HepG2 (cell line): Measurements from ENCODE around the gene THAP6. TPM values are rescaled to one million over a fixed set of nuclear protein-coding genes. Genes with fewer than 3 reads are reported as not detected.
A peak's percentile ranks its signal among the peaks of the same experiment; 100 is the strongest.

ENCODE experiments used
- ATAC-seq: fragments of 200-7000 bp; cut with Tn5 transposase; 3 replicates; pipeline ENCODE4 v1.9.1; 2020; ENCODE audit warnings: mild to moderate bottlenecking, moderate library complexity
- BruUV-seq: library from RNA; stranded (reverse); fragments of 400-500 nt; replicated peaks from 2 replicates; lab custom pipeline; 2021; lab: Mats Ljungman, UMichigan
- CTCF ChIA-PET: fragments of 300-600 bp; formaldehyde crosslinking; extraction: SDS; loops from one replicate; lab custom pipeline; 2021; ENCODE audit warnings: low total read pairs, inconsistent platforms, low intra/inter-chr PET ratio; lab: Yijun Ruan, JAX
- POLR2A ChIA-PET: fragments of 350-600 bp; sonication (Branson Sonifier 250); formaldehyde crosslinking; loops from one replicate; lab custom pipeline; 2020; ENCODE audit warnings: antibody characterized with exemption, inconsistent platforms; lab: Yijun Ruan, JAX
- DNase-seq: peaks from one replicate; pipeline ENCODE4 v3.0.0-alpha.2; 2015; ENCODE audit warnings: low spot score
- FAIRE-seq: peaks from 3 replicates; lab custom pipeline; 2011; peaks lifted over from hg19 to GRCh38; lab: Jason Lieb, UNC
- H2AFZ ChIP-seq: one replicate; pipeline ENCODE4 v1.6.1; 2011; ENCODE audit warnings: low read length, inconsistent platforms
- H3K27ac ChIP-seq: fragments of 300-600 bp; 3 replicates; pipeline ENCODE4 v1.8.0; 2011; ENCODE audit warnings: mixed run types, mild to moderate bottlenecking, mixed read lengths, low read length, inconsistent platforms; ENCODE audit not compliant: insufficient read depth; ENCODE audit errors: extremely low read length
- H3K27me3 ChIP-seq, 2 experiments: fragments of 200-600 bp in 1 of 2; 2 replicates in 1 of 2; 3 replicates in 1 of 2; pipeline versions ENCODE4 v1.6.0 to v1.8.0; 2011; ENCODE audit warnings: low read length in 2 of 2, mild to moderate bottlenecking in 2 of 2, moderate library complexity in 2 of 2, inconsistent platforms in 1 of 2; ENCODE audit not compliant: insufficient read depth in 2 of 2, control insufficient read depth in 1 of 2
- H3K36me3 ChIP-seq, 2 experiments: fragments of 200-600 bp in 1 of 2; replicated peaks in 1 of 2; 2 replicates in 1 of 2; 3 replicates in 1 of 2; pipeline versions ENCODE4 v1.5.1 to v1.8.0; 2011; ENCODE audit warnings: low read length in 2 of 2, inconsistent platforms in 1 of 2; ENCODE audit not compliant: insufficient read depth in 2 of 2, control insufficient read depth in 1 of 2
- H3K4me1 ChIP-seq: 2 replicates; pipeline ENCODE4 v1.5.1; 2012; ENCODE audit warnings: low read length, inconsistent platforms; ENCODE audit not compliant: insufficient read depth
- H3K4me2 ChIP-seq: 2 replicates; pipeline ENCODE4 v1.6.0; 2011; ENCODE audit warnings: low read depth, low read length, inconsistent platforms
- H3K4me3 ChIP-seq, 3 experiments: fragments of 200-600 bp in 1 of 3; sonication (generic), shearing (Covaris generic) in 1 of 3; replicated peaks in 1 of 3; 2 replicates each; pipeline ENCODE4 v1.5.1; 2011 to 2016; ENCODE audit warnings: low read length in 3 of 3, inconsistent platforms in 2 of 3, low read depth in 2 of 3, mild to moderate bottlenecking in 2 of 3, control low read depth in 1 of 3, mixed read lengths in 1 of 3; ENCODE audit not compliant: insufficient read depth in 1 of 3
- H3K79me2 ChIP-seq: one replicate; pipeline ENCODE4 v1.6.1; 2011; ENCODE audit warnings: low read length, inconsistent platforms; ENCODE audit not compliant: insufficient read depth
- H3K9ac ChIP-seq: 2 replicates; pipeline ENCODE4 v1.6.0; 2011; ENCODE audit warnings: mild to moderate bottlenecking, low read depth, low read length, inconsistent platforms; ENCODE audit not compliant: insufficient read depth
- H3K9me3 ChIP-seq: 2 replicates; pipeline ENCODE4 v1.5.1; 2012; ENCODE audit warnings: mild to moderate bottlenecking, low read length
- H4K20me1 ChIP-seq: 2 replicates; pipeline ENCODE4 v1.6.0; 2011; ENCODE audit warnings: inconsistent platforms, mild to moderate bottlenecking, low read length, moderate library complexity; ENCODE audit not compliant: insufficient read depth
- HMG20B ChIP-seq: conservative IDR thresholded peaks from 2 replicates; pipeline ENCODE4 v1.6.1; 2016; ENCODE audit warnings: missing genetic modification reagents, missing compliant biosample characterization
- PHF5A ChIP-seq: IDR thresholded peaks from one replicate; pipeline ENCODE4 v1.6.1; 2018; ENCODE audit warnings: low read depth, missing genetic modification reagents; ENCODE audit not compliant: unreplicated experiment
- SNAPC5 ChIP-seq: sonication (generic); formaldehyde crosslinking; IDR thresholded peaks from 2 replicates; pipeline ENCODE4 v1.8.1; 2023; ENCODE audit warnings: mild to moderate bottlenecking, missing genetic modification reagents, borderline replicate concordance
- TEAD3 ChIP-seq: optimal IDR thresholded peaks from 2 replicates; pipeline ENCODE3; 2016; ENCODE audit warnings: borderline replicate concordance
- WGBS: methylation state at CpG from one replicate; pipeline ENCODE4 v1.1.6; 2017; ENCODE audit warnings: low lambda C conversion rate; 5-methylcytosine and 5-hydroxymethylcytosine counted together
- in situ Hi-C: cut with HindIII; loops from 2 replicates; pipeline ENCODE4 v1.10.0; 2017; ENCODE audit warnings: low pct_unique_long_range_greater_than_20kb; ENCODE audit not compliant: extremely low pct_ligation_motif_present
- intact Hi-C: fragments of 100-400 bp; cut with micrococcal nuclease; formaldehyde crosslinking; loops from one replicate; pipeline ENCODE4 v1.10.0; 2022; ENCODE audit not compliant: unreplicated experiment
- polyA plus RNA-seq, 8 experiments: library from polyadenylated mRNA; depleted of rRNA in 3 of 8; stranded (reverse) in 7 of 8; unstranded in 1 of 8; fragments of >200 nt; fragmentation: Illumina TruSeq in 4 of 8; extraction: Trizol in 4 of 8; gene quantifications; 2 replicates each; pipeline versions ENCODE4 v1.2.1 to v1.2.3, GENCODE V29; 2011 to 2016; ENCODE audit warnings: low read depth in 4 of 8, missing spikeins in 1 of 8, mixed read lengths in 1 of 8; ENCODE audit not compliant: insufficient read depth in 1 of 8
- total RNA-seq, 5 experiments: library from RNA; depleted of rRNA; stranded (reverse); fragments of >200 nt; fragmentation: Illumina TruSeq; extraction: Trizol; gene quantifications; 2 replicates each; pipeline ENCODE4 v1.2.3, GENCODE V29; 2016; ENCODE audit warnings: low read depth in 1 of 5
- TF ChIP-seq, protein P1 (sequence below): sonication (generic); formaldehyde crosslinking; IDR thresholded peaks from 2 replicates; pipeline ENCODE4 v1.5.0; 2020; ENCODE audit warnings: mild to moderate bottlenecking, low read depth, missing genetic modification reagents, borderline replicate concordance

Gene THAP6
- total and polyA plus RNA-seq, 2 of the 13 experiments (the other 11 are each of a cell fraction or from before 2014, with no cell fraction given), result 9.3 to 14.7 TPM

GRCh38 chr4:75561789-75562188, 47.5 kb downstream of the THAP6 start:
- no TSS peak for BruUV-seq
- in situ Hi-C loops (no loop called here), intact Hi-C loops (no loop called here)
- Histone ChIP-seq H3K4me3 (no peak overlapping the region), H3K36me3 (no peaks in the 10 kb centered on the region), H3K27me3 (peaks cover 1 to 6% of the 10 kb centered on the region in 2 experiments; a peak in 2 of 5 replicates), H3K4me1 (no peaks in the 10 kb centered on the region), H4K20me1 (no peaks in the 10 kb centered on the region), H3K27ac (no peak overlapping the region), H2AFZ (no peak overlapping the region), H3K9me3 (no peaks in the 10 kb centered on the region), H3K9ac (no peak overlapping the region), H3K4me2 (no peak overlapping the region), H3K79me2 (no peaks in the 10 kb centered on the region)
- ChIA-PET POLR2A (no interaction called here), CTCF (no interaction called here)
- ATAC-seq, result peak; percentile 73
- DNase-seq, result no peak
- WGBS, result 50% methylated on average over 8 of the region's 8 CpGs
- no peak for FAIRE-seq
- TF ChIP-seq TEAD3, result peak; percentile 30
- TF ChIP-seq, protein P1, sequence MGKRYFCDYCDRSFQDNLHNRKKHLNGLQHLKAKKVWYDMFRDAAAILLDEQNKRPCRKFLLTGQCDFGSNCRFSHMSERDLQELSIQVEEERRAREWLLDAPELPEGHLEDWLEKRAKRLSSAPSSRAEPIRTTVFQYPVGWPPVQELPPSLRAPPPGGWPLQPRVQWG (CRISPR knock-in tag), result no peak

DNA sequence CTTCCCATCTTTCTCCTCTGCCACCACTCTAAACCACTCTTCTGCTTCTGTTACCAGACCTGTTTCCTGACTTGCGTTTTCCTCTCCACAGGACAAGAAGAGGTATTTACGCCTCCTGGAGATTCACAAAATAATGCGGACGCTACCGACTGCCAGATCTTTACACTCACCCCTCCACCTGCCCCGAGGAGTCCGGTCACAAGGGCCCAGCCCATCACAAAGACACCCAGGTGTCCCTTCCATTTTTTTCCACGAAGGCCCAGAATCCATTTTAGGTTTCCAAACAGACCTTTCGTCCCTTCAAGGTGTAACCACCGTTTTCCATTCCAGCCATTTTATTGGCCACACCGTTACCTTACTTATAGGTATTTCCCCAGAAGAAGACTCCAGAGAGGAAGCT, 49.8 kb downstream of the THAP6 start:
- POLR2A ChIA-PET, result no interaction called here
- Histone ChIP-seq H3K27ac (no peak overlapping the region), H3K79me2 (no peaks in the 10 kb centered on the region), H3K4me2 (no peak overlapping the region)
- intact Hi-C loops, result no loop called here
- DNase-seq, result no peak
- no peak for TF ChIP-seq PHF5A (CRISPR knock-in tag)
- no peak for TF ChIP-seq HMG20B (CRISPR knock-in tag)
- TF ChIP-seq SNAPC5 (CRISPR knock-in tag), result no peak
- TF ChIP-seq, all 625 proteins: peak for 0
- H2AFZ ChIP-seq, result no peak overlapping the region
- no peak overlapping the region for H3K4me3 ChIP-seq
- ATAC-seq (no peak), FAIRE-seq (no peak)
- BruUV-seq, result no TSS peak
- no peaks in the 10 kb centered on the region for H3K9me3 ChIP-seq
- H3K36me3 ChIP-seq, result no peaks in the 10 kb centered on the region
- H4K20me1 ChIP-seq, result no peaks in the 10 kb centered on the region
- no peaks in the 10 kb centered on the region for H3K4me1 ChIP-seq
- no peak overlapping the region for H3K9ac ChIP-seq
- CTCF ChIA-PET, result no interaction called here
- 50% methylated on average over 11 of the region's 11 CpGs for WGBS
- in situ Hi-C loops, result no loop called here
- peaks cover 1 to 4% of the 10 kb centered on the region in 2 experiments; a peak in 1 of 5 replicates for H3K27me3 ChIP-seq
